ENCODE measurements around the gene CUL4A.

GRCh38 chr13:113211774-113212173, 2.4 kb downstream of the CUL4A start:
- peak; percentile 43 for TF ChIP-seq CTCF (IDR thresholded peaks at IDR 0.05; ENCODE audit: low read depth, low read length, poor library complexity, severe bottlenecking)
- no peak for TF ChIP-seq EZH2phosphoT487 (IDR thresholded peaks at IDR 0.05; ENCODE audit: borderline replicate concordance, low read length)
